PC-3 (cell line): ENCODE results near the gene EFEMP1.

Experiments
- EZH2 ChIP-seq: fragments of 300-600 bp; sonication (generic); IDR thresholded peaks from one replicate; pipeline ENCODE4 v1.6.1; 2017; ENCODE audit warnings: antibody characterized with exemption, mild to moderate bottlenecking, low read length; ENCODE audit not compliant: unreplicated experiment
- EZH2phosphoT487 ChIP-seq: fragments of 300-600 bp; sonication (generic); IDR thresholded peaks from 2 replicates; pipeline ENCODE4 v1.6.1; 2018; ENCODE audit warnings: mild to moderate bottlenecking, antibody characterized with exemption, low read length, borderline replicate concordance
- TF ChIP-seq, protein P1 (sequence below): fragments of 300-600 bp; sonication (generic); conservative IDR thresholded peaks from 2 replicates; pipeline ENCODE4 v1.5.1; 2017; ENCODE audit warnings: antibody characterized with exemption, low read depth, mild to moderate bottlenecking, low read length

GRCh38 chr2:55932843-55933242 is 9.3 kb upstream of the EFEMP1 start:
- TF ChIP-seq, protein P1, sequence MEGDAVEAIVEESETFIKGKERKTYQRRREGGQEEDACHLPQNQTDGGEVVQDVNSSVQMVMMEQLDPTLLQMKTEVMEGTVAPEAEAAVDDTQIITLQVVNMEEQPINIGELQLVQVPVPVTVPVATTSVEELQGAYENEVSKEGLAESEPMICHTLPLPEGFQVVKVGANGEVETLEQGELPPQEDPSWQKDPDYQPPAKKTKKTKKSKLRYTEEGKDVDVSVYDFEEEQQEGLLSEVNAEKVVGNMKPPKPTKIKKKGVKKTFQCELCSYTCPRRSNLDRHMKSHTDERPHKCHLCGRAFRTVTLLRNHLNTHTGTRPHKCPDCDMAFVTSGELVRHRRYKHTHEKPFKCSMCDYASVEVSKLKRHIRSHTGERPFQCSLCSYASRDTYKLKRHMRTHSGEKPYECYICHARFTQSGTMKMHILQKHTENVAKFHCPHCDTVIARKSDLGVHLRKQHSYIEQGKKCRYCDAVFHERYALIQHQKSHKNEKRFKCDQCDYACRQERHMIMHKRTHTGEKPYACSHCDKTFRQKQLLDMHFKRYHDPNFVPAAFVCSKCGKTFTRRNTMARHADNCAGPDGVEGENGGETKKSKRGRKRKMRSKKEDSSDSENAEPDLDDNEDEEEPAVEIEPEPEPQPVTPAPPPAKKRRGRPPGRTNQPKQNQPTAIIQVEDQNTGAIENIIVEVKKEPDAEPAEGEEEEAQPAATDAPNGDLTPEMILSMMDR: no peak
- TF ChIP-seq EZH2phosphoT487: no peak
- no peak for TF ChIP-seq EZH2
